ENCODE data around the gene SMIM5. TPM values are rescaled to one million over a fixed set of nuclear protein-coding genes. Genes with fewer than 3 reads are reported as not detected.

SMIM5 gene
- total and polyA plus RNA-seq, 2 donors (not counting 3 experiments of a cell fraction or from before 2014, with no cell fraction given) = not detected

DNA sequence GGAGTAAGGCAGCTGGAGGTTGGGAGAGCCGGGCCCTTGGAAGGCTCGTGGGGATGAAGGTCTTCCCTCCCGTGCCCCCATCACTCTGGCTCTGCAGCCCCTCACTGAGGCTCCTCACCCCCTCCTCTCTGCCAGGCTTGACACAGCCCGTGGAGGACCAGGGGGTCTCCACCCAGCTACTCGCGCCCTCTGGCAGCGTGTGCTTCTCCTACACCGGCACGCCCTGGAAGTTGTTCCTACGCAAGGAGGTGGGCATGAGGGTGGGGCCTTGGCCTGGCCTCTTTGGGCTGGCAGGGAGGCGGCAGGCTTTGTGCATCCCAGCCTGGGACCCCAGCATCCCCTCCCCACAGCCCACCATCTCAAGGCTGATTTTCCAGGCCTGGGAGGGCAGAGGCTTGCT lies 15.6 kb upstream of the SMIM5 start:
- POLR2A ChIA-PET = no interaction called here
- no peaks in the 10 kb centered on the region for H4K20me1 ChIP-seq (replicated peaks; ENCODE audit: control insufficient read depth, extremely low read depth, insufficient read depth, low read length)
- intact Hi-C loops (cut with micrococcal nuclease) = no loop called here
- no peaks in the 10 kb centered on the region for H3K9me1 ChIP-seq (replicated peaks; ENCODE audit: control insufficient read depth, extremely low read depth, insufficient read depth, low read length)
- no peak overlapping the region for H2AFZ ChIP-seq (ENCODE audit: low read depth, low read length)
- no peaks in the 10 kb centered on the region for H3K27me3 ChIP-seq (ENCODE audit: control insufficient read depth in 2 of 2, insufficient read depth in 2 of 2, low read length in 2 of 2)
- no peaks in the 10 kb centered on the region for H3K79me2 ChIP-seq (ENCODE audit: control insufficient read depth, insufficient read depth, low read length)
- CTCF ChIA-PET = interaction anchor here (1.3 to 9.8 kb wide), 6 partner anchors 16 to 136 kb away, joined by 3 to 65 read pairs (median 8); partner anchors contain the start of gene SMIM5
- FAIRE-seq = no peak
- dilution Hi-C loops (cut with MboI; ENCODE audit: extremely low pct_ligation_motif_present, low sequenced_read_pairs) = no loop called here
- H3K4me3 ChIP-seq (replicated peaks in 1 of 3; ENCODE audit: insufficient read depth in 1 of 3, low read depth in 1 of 3, low read length in 3 of 3) = no peak overlapping the region
- no peaks in the 10 kb centered on the region for H3K9me3 ChIP-seq (replicated peaks; ENCODE audit: control insufficient read depth, insufficient read depth, low read length)
- TF ChIP-seq MYC (IDR thresholded peaks at IDR 0.05; ENCODE audit: low read depth, low read length) (no peak), FOS (IDR thresholded peaks at IDR 0.05; ENCODE audit: borderline replicate concordance, insufficient read depth, low read length) (no peak), POLR2A (IDR thresholded peaks at IDR 0.05; ENCODE audit: low read depth, low read length) (no peak), GATA2 (IDR thresholded peaks at IDR 0.05; ENCODE audit: insufficient read depth, insufficient read length, low read depth, low read length) (no peak), POLR2AphosphoS5 (IDR thresholded peaks at IDR 0.05; ENCODE audit: insufficient read depth, low read depth, low read length) (no peak), EZH2 (IDR thresholded peaks at IDR 0.05; ENCODE audit: borderline replicate concordance, low read depth, low read length, severe bottlenecking) (no peak), JUN (IDR thresholded peaks at IDR 0.05; ENCODE audit: borderline replicate concordance, insufficient read depth, insufficient read length, low read depth) (no peak)
- TF ChIP-seq, protein P1, sequence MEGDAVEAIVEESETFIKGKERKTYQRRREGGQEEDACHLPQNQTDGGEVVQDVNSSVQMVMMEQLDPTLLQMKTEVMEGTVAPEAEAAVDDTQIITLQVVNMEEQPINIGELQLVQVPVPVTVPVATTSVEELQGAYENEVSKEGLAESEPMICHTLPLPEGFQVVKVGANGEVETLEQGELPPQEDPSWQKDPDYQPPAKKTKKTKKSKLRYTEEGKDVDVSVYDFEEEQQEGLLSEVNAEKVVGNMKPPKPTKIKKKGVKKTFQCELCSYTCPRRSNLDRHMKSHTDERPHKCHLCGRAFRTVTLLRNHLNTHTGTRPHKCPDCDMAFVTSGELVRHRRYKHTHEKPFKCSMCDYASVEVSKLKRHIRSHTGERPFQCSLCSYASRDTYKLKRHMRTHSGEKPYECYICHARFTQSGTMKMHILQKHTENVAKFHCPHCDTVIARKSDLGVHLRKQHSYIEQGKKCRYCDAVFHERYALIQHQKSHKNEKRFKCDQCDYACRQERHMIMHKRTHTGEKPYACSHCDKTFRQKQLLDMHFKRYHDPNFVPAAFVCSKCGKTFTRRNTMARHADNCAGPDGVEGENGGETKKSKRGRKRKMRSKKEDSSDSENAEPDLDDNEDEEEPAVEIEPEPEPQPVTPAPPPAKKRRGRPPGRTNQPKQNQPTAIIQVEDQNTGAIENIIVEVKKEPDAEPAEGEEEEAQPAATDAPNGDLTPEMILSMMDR (IDR thresholded peaks at IDR 0.05; ENCODE audit: extremely low read depth in 1 of 2, insufficient read depth in 1 of 2, low read depth in 1 of 2, low read length in 2 of 2) = no peak
- TF ChIP-seq, protein P2, sequence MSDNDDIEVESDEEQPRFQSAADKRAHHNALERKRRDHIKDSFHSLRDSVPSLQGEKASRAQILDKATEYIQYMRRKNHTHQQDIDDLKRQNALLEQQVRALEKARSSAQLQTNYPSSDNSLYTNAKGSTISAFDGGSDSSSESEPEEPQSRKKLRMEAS (IDR thresholded peaks at IDR 0.05; ENCODE audit: insufficient read depth, insufficient read length) = no peak
- H3K36me3 ChIP-seq (ENCODE audit: control insufficient read depth in 2 of 2, extremely low read depth in 1 of 2, insufficient read depth in 2 of 2, low read length in 2 of 2) = no peaks in the 10 kb centered on the region
- H3K4me2 ChIP-seq (ENCODE audit: insufficient read depth, low read length) = no peak overlapping the region
- DNase-seq (ENCODE audit: low read depth, low spot score) = no peak
- no TSS peak for BruUV-seq (replicated peaks)
- H3K9ac ChIP-seq (replicated peaks; ENCODE audit: extremely low read depth, insufficient read depth, low read length) = no peak overlapping the region
- no peaks in the 10 kb centered on the region for H3K4me1 ChIP-seq (ENCODE audit: control insufficient read depth, extremely low read depth, insufficient read depth, low read length)
- no peak overlapping the region for H3K27ac ChIP-seq (ENCODE audit: insufficient read depth, low read depth, low read length)
